Gastrocnemius medialis (tissue), 4 donors: ENCODE results near the gene DHRS3. TPM values are rescaled to one million over a fixed set of nuclear protein-coding genes. Genes with fewer than 3 reads are reported as not detected.
A peak's percentile ranks its signal among the peaks of the same experiment; 100 is the strongest.

ENCODE experiments used
- ATAC-seq, 2 donors: fragments of 150-250 bp; one replicate each; pipeline ENCODE4 v1.9.1; 2016
- DNase-seq, 2 donors: peaks; one replicate each; pipeline ENCODE4 v3.0.0-alpha.2; 2019
- H3K27ac ChIP-seq, 4 donors: fragments of 200-600 bp; sonication (generic); 1 replicate in 1 of 4; 2 replicates in 3 of 4; pipeline ENCODE4 v1.5.1; 2016 to 2018; ENCODE audit warnings: mild to moderate bottlenecking in 2 of 4, moderate library complexity in 1 of 4
- H3K27me3 ChIP-seq, 3 donors: fragments of 200-600 bp; sonication (generic) in 2 of 3; 1 replicate in 1 of 3; 2 replicates in 2 of 3; pipeline versions ENCODE4 v1.5.1 to v1.6.0; 2016 to 2019; ENCODE audit warnings: mild to moderate bottlenecking in 1 of 3, moderate library complexity in 1 of 3
- H3K36me3 ChIP-seq, 2 donors: fragments of 200-600 bp; sonication (generic) in 1 of 2; one replicate each; pipeline ENCODE4 v1.5.1; 2017 to 2018
- H3K4me1 ChIP-seq, 2 donors: fragments of 200-600 bp; sonication (generic) in 1 of 2; one replicate each; pipeline ENCODE4 v1.5.1; 2016 to 2017; ENCODE audit warnings: mild to moderate bottlenecking in 2 of 2
- H3K4me3 ChIP-seq, 4 donors: fragments of 200-600 bp; sonication (generic) in 3 of 4; 1 replicate in 1 of 4; 2 replicates in 3 of 4; pipeline ENCODE4 v1.5.1; 2016 to 2019; ENCODE audit warnings: mild to moderate bottlenecking in 2 of 4
- H3K9me3 ChIP-seq, 3 donors: fragments of 200-600 bp; sonication (generic) in 2 of 3; 1 replicate in 1 of 3; 2 replicates in 2 of 3; pipeline ENCODE4 v1.5.1; 2016 to 2019
- POLR2A ChIP-seq, 2 donors: fragments of 450-650 bp; IDR thresholded peaks; one replicate each; pipeline ENCODE4 v1.6.1; 2017; ENCODE audit warnings: antibody characterized with exemption in 2 of 2, mild to moderate bottlenecking in 2 of 2, moderate library complexity in 2 of 2
- in situ Hi-C, 4 donors: fragments of 200-750 bp; cut with MboI; loops; one replicate each; pipeline versions ENCODE4 v1.15.0 to v1.8.0; 2017; ENCODE audit warnings: low sequenced_read_pairs in 4 of 4
- intact Hi-C: fragments of 100-400 bp; cut with DNase I; formaldehyde crosslinking; loops from one replicate; pipeline ENCODE4 v1.15.1; 2023; ENCODE audit warnings: low total_unique reads
- total RNA-seq, 4 donors: library from RNA; depleted of rRNA; stranded (reverse); fragments of >200 nt; gene quantifications; one replicate each; pipeline versions ENCODE4 v1.1.0 to v1.2.3, GENCODE V29; 2016
- TF ChIP-seq, protein P1 (sequence below), 5 experiments: fragments of 450-650 bp in 3 of 5; fragments of 200-600 bp in 2 of 5; sonication (generic) in 2 of 5; IDR thresholded peaks in 4 of 5; conservative IDR thresholded peaks in 1 of 5; 1 replicate in 4 of 5; 2 replicates in 1 of 5; pipeline ENCODE4 v1.5.1; 2016 to 2019; ENCODE audit warnings: antibody characterized with exemption in 5 of 5, mild to moderate bottlenecking in 3 of 5, moderate library complexity in 3 of 5

Gene DHRS3
- total RNA-seq, 4 donors from 2014 or later: 28.5 to 108 (median 67.0) TPM

DNA sequence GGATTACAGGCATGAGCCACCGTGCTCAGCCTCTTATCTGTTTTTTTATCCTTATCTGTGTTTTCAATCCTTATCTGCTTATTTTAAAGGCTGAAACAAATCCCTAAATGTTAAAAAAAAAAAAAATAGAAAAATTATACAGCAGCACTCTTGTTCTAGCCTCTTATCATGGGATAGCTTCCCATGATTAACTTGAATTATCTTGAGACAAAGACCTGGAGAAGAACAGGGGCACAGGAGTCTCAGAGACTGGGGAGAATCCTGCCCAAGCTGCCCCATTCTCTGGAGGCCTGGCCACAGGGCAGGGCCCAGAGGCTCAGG, 86.9 kb downstream of the DHRS3 start:
- H3K4me3 ChIP-seq: no peak overlapping the region
- H3K27ac ChIP-seq: peak overlapping the region in 1 of 4 donors; percentile 13
- in situ Hi-C loops: no loop called here

DNA sequence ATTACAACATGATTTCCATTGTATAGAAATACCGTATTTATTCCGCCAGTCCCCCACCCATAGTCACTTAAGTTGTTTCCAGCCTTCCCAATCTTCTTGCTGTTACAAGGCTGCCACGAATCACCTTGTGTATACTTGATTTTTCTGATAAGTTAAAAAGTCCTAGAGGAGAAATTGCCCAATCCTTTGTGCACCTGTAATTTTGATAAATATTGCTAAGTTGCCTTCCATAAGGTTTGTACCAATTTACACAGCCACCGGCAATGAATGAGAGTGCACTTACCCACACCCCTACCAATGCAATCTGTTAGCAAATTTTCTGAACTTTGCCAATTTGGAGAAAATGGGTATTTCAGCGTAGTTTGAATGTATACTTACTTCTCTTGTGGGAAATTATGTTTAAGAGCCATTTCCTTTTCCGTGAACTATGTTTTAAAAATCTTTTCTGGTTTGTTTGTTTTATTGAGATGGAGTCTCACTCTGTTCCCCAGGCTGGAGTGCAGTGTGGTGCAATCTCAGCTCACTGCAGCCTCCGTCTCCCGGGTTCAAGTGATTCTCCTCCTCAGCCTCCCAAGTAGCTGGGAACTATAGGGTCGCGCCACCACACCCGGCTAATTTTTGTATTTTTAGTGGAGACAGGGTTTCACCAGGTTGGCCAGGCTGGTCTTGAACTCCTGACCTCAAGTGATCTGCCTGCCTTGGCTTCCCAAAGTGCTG, 87.4 kb downstream of the DHRS3 start:
- no peaks in the 10 kb centered on the region for H3K27me3 ChIP-seq
- H3K27ac ChIP-seq: no peak overlapping the region
- H3K36me3 ChIP-seq: no peaks in the 10 kb centered on the region
- intact Hi-C loops (no loop called here), in situ Hi-C loops (no loop called here)
- TF ChIP-seq POLR2A (IDR thresholded peaks at IDR 0.05): no peak
- TF ChIP-seq, protein P1, sequence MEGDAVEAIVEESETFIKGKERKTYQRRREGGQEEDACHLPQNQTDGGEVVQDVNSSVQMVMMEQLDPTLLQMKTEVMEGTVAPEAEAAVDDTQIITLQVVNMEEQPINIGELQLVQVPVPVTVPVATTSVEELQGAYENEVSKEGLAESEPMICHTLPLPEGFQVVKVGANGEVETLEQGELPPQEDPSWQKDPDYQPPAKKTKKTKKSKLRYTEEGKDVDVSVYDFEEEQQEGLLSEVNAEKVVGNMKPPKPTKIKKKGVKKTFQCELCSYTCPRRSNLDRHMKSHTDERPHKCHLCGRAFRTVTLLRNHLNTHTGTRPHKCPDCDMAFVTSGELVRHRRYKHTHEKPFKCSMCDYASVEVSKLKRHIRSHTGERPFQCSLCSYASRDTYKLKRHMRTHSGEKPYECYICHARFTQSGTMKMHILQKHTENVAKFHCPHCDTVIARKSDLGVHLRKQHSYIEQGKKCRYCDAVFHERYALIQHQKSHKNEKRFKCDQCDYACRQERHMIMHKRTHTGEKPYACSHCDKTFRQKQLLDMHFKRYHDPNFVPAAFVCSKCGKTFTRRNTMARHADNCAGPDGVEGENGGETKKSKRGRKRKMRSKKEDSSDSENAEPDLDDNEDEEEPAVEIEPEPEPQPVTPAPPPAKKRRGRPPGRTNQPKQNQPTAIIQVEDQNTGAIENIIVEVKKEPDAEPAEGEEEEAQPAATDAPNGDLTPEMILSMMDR (IDR thresholded peaks at IDR 0.05 in 4 of 5, conservative IDR thresholded peaks at IDR 0.05 in 1 of 5): no peak
- H3K4me3 ChIP-seq: no peak overlapping the region
- peaks cover 10 to 11% of the 10 kb centered on the region in 2 donors for H3K4me1 ChIP-seq
- DNase-seq: no peak
- no peak for ATAC-seq
- no peaks in the 10 kb centered on the region for H3K9me3 ChIP-seq

More for the DNA sequence above, 86.9 kb downstream of the DHRS3 start:
- Histone ChIP-seq H3K9me3 (no peaks in the 10 kb centered on the region), H3K4me1 (peaks cover 6 to 8% of the 10 kb centered on the region in 2 donors), H3K27me3 (no peaks in the 10 kb centered on the region), H3K36me3 (no peaks in the 10 kb centered on the region)
- ATAC-seq: no peak
- no peak for DNase-seq
- TF ChIP-seq, protein P1 (IDR thresholded peaks at IDR 0.05 in 4 of 5, conservative IDR thresholded peaks at IDR 0.05 in 1 of 5): no peak
- TF ChIP-seq POLR2A (IDR thresholded peaks at IDR 0.05): no peak
- intact Hi-C loops: no loop called here

DNA sequence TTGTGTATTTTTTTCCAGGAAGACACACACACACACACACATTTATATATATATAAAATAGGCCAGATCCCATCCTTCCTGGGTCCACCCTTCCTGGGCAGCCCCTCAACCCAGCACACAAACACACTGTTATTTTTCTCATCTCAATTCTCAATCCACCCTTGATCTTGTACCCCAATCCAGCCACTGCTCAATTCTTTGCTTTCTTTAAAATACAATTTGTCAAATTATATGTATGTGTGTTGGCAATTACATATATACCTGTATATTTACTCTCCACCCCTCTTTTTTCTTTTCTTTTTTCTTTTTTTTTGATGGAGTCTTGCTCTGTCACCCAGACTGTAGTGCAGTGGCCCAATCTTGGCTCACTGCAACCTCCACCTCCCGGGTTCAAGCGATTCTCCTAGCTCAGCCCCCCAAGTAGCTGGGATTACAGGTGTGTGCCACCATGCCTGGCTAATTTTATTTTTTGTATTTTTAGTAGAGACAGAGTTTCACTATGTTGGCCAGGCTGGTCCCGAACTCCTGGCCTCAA, 88.3 kb downstream of the DHRS3 start:
- peaks cover 15 to 19% of the 10 kb centered on the region in 2 donors for H3K4me1 ChIP-seq
- no peaks in the 10 kb centered on the region for H3K9me3 ChIP-seq
- H3K27ac ChIP-seq: no peak overlapping the region
- no peak for ATAC-seq
- no peak overlapping the region for H3K4me3 ChIP-seq
- no peak for DNase-seq
- intact Hi-C loops (no loop called here), in situ Hi-C loops (no loop called here)
- H3K27me3 ChIP-seq: no peaks in the 10 kb centered on the region
- TF ChIP-seq, protein P1 (IDR thresholded peaks at IDR 0.05 in 4 of 5, conservative IDR thresholded peaks at IDR 0.05 in 1 of 5): no peak
- no peak for TF ChIP-seq POLR2A (IDR thresholded peaks at IDR 0.05)
- no peaks in the 10 kb centered on the region for H3K36me3 ChIP-seq

DNA sequence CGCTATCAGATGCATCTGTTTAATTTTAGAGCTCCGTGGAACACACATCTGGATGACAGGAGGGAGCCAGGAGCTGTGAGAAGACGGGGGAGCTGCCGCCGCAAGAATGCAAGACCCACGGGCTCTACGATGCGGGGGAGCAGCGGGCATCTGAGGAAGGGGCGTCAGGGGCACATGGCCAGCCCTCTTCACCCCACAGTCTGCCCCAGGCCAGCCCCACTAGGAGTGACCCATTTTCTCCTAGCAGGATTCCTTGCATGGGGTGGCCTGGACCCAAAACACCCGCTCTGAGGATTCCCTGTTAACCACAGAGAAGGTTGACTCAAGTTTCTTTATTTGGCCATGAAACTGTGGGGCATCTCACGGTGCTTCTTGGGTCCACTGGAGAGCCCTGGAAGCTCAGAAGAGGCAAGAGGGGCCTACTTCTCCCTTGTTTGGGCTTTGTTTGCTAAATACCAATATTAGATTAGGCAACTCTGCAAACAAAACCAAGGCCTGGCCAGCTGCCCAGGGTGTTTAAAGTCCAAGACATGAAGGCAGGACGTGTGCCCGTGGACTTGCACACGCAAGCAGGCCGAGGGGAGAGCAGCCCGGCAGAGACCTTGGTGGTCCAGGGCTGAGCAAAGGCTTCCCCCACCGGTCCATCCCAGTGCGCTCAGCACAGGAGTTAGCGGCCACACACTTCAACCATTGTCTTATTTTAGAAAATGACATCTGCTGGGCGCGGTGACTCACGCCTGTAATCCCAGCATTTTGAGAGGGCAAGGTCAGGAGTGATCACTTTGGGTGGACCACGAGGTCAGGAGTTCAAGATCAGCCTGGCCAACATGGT, 89.8 kb downstream of the DHRS3 start:
- peak in 1 of 2 donors; percentile 71 for DNase-seq

More for the DNA sequence above, 89.8 kb downstream of the DHRS3 start:
- in situ Hi-C loops: no loop called here
- H3K27ac ChIP-seq: peak overlapping the region in 3 of 4 donors; percentile 18 to 53 (median 44)
- H3K9me3 ChIP-seq: no peaks in the 10 kb centered on the region
- peak; percentile 13 to 17 for ATAC-seq
- H3K36me3 ChIP-seq: no peaks in the 10 kb centered on the region
- H3K4me1 ChIP-seq: peaks cover 15 to 19% of the 10 kb centered on the region in 2 donors
- no peaks in the 10 kb centered on the region for H3K27me3 ChIP-seq
- intact Hi-C loops: no loop called here
- no peak overlapping the region for H3K4me3 ChIP-seq
- TF ChIP-seq POLR2A (IDR thresholded peaks at IDR 0.05): no peak
- TF ChIP-seq, protein P1 (IDR thresholded peaks at IDR 0.05 in 4 of 5, conservative IDR thresholded peaks at IDR 0.05 in 1 of 5): no peak
